Brain microvascular endothelial cell (primary cell): ENCODE results near the gene SBNO2.
"Not testable (repeated sequence)": the region's sequence is repeated elsewhere in the genome, so short reads cannot be mapped to it uniquely, and the experiment has no call there.

Experiments
- DNase-seq: peaks from one replicate; pipeline ENCODE4 v3.0.0-alpha.2; 2020
- H3K27ac ChIP-seq: fragments of 250-450 bp; sonication (Bioruptor Pico); 2 replicates; pipeline ENCODE4 v1.5.1; 2020; ENCODE audit warnings: mild to moderate bottlenecking, moderate library complexity
- H3K27me3 ChIP-seq: fragments of 250-450 bp; sonication (Bioruptor Pico); replicated peaks from 2 replicates; pipeline ENCODE4 v1.5.1; 2020; ENCODE audit warnings: mild to moderate bottlenecking
- H3K36me3 ChIP-seq: fragments of 250-450 bp; sonication (Bioruptor Pico); replicated peaks from 2 replicates; pipeline ENCODE4 v1.5.1; 2020; ENCODE audit warnings: mild to moderate bottlenecking
- H3K4me3 ChIP-seq: 2 replicates; pipeline ENCODE4 v1.5.1; 2011; ENCODE audit warnings: low read depth, mild to moderate bottlenecking, control low read depth, low read length, moderate library complexity
- in situ Hi-C: cut with HindIII; loops from 2 replicates; pipeline ENCODE4 v1.10.0; 2017; ENCODE audit warnings: low sequenced_read_pairs, low pct_ligation_motif_present
- TF ChIP-seq, protein P1 (sequence below): IDR thresholded peaks from 2 replicates; pipeline ENCODE4 v1.5.1; 2011; ENCODE audit warnings: low read depth, mild to moderate bottlenecking, moderate library complexity, low read length, control low read depth, inconsistent platforms; ENCODE audit errors: missing control alignments

The SBNO2 gene

GRCh38 chr19:1117654-1118053 lies 56.4 kb downstream of the SBNO2 start:
- in situ Hi-C loops = loop anchor here (25.0 kb wide), 1 partner anchor 120 kb away; the partner anchor contains the start of genes ATP5F1D, CBARP and MIDN
- H3K36me3 ChIP-seq = peaks cover 85% of the 10 kb centered on the region
- no peak overlapping the region for H3K27ac ChIP-seq
- H3K27me3 ChIP-seq = no peaks in the 10 kb centered on the region
- no peak for DNase-seq
- TF ChIP-seq, protein P1, sequence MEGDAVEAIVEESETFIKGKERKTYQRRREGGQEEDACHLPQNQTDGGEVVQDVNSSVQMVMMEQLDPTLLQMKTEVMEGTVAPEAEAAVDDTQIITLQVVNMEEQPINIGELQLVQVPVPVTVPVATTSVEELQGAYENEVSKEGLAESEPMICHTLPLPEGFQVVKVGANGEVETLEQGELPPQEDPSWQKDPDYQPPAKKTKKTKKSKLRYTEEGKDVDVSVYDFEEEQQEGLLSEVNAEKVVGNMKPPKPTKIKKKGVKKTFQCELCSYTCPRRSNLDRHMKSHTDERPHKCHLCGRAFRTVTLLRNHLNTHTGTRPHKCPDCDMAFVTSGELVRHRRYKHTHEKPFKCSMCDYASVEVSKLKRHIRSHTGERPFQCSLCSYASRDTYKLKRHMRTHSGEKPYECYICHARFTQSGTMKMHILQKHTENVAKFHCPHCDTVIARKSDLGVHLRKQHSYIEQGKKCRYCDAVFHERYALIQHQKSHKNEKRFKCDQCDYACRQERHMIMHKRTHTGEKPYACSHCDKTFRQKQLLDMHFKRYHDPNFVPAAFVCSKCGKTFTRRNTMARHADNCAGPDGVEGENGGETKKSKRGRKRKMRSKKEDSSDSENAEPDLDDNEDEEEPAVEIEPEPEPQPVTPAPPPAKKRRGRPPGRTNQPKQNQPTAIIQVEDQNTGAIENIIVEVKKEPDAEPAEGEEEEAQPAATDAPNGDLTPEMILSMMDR = no peak
- H3K4me3 ChIP-seq = no peak overlapping the region

DNA sequence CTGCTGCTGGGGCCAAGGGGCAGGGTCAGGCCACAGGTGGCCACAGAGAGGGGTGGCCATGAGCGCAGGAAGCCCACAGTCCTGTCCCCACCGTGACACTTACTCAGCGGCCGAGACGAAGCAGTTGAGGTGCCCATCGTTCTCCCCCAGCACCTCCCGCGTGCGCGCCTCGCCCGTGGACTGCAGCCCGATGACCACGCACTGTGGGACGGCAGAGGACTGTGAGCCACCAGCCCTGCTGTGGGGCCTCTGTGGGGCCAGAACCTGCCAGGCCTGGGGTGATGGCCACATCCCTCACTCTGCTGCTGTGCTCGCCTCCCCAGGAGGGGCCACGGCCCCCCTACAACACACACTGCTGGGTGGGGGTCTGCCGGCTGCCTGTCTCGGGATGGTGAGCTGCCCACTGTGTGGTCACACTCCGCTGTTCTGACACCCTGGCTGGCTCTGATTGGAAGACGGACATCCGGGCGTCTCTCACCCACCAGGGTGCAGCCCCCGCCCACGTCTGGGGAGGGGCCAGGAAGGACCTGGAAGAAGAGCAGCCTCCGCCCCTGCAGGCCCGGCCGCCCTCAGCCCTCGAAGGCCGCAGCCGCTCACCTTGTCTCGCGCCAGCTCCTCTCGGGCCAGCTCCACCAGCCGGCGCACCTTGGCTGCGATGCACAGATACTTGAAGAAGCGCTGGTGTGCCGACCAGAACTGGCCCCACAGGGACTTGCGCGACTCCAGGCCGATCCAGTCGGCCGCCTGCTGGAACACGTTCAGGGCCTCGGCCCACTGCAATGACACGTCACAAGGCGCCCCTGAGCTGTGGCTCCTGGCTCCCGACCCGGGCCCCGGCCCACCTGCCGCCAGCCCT lies 57.1 kb downstream of the SBNO2 start:
- H3K36me3 ChIP-seq = peaks cover 85% of the 10 kb centered on the region
- in situ Hi-C loops = loop anchor here (25.0 kb wide), 1 partner anchor 120 kb away; the partner anchor contains the start of genes ATP5F1D, CBARP and MIDN
- TF ChIP-seq, protein P1 = no peak
- DNase-seq = no peak
- H3K4me3 ChIP-seq = no peak overlapping the region
- H3K27me3 ChIP-seq = no peaks in the 10 kb centered on the region
- no peak overlapping the region for H3K27ac ChIP-seq

DNA sequence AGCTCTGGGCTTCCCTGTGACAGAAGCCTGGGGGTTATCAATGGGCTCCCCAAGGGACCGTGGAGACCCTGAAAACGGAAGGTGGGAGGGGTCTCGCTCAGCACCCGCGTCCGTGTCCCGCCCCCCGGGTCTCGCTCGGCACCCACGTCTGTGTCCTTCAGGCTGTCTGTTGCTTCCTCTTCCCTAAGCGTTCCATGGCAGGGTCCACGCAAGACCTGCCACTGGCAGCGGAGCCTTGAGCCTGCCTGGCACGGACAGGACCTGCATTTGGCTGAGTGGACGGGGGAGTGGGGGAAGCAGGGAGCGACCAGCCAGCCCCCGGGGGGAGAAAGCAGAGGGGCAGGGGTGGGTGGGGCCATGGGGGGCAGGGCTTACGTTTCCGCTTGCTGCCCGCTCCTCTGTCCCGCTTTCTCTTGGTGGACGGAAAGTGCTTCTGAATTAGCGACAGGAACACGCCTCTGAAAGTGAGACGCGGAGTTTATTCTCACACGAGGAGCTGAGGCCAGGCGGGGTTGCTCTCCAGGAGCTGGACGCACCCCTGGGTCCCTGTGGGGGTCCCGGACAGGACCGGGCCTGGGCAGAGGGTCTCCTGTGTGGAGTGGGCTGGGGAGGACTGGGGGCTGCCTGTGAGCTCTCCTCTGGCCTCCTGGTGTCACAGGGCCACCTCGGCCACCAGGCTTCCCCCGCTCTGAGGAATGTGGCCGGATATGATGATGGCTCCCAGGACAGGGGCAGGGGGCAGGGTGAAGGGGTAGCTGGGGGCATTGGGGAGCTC lies 58.2 kb downstream of the SBNO2 start:
- TF ChIP-seq, protein P1 = no peak
- no peak for DNase-seq
- in situ Hi-C loops = loop anchor here (25.0 kb wide), 1 partner anchor 121 kb away; the partner anchor contains the start of genes ATP5F1D, CBARP and MIDN
- no peak overlapping the region for H3K4me3 ChIP-seq
- no peak overlapping the region for H3K27ac ChIP-seq
- H3K36me3 ChIP-seq = peaks cover 81% of the 10 kb centered on the region
- no peaks in the 10 kb centered on the region for H3K27me3 ChIP-seq

DNA sequence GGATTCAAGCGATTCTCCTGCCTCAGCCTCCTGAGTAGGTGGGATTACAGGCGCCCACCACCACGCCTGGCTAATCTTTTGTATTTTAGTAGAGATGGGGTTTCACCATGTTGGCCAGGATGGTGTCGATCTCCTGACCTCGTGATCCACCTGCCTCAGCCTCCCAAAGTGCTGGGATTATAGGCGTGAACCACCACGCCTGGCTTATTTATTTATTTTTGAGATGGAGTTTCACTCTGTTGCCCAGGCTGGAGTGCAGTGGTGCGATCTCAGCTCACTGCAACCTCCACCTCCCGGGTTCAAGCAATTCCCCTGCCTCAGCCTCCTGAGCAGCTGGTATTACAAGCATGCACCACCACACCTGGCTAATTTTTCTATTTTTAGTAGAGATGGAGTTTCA lies 59.3 kb downstream of the SBNO2 start:
- in situ Hi-C loops = loop anchor here (25.0 kb wide), 1 partner anchor 123 kb away; the partner anchor contains the start of genes ATP5F1D, CBARP and MIDN
- H3K27me3 ChIP-seq, H3K4me3 ChIP-seq, DNase-seq, H3K27ac ChIP-seq: not testable (repeated sequence)
- peaks cover 76% of the 10 kb centered on the region for H3K36me3 ChIP-seq

- in situ Hi-C loops = loop anchor here (25.0 kb wide), 1 partner anchor 123 kb away; the partner anchor contains the start of genes ATP5F1D, CBARP and MIDN
- TF ChIP-seq, protein P1 = no peak
- no peak for DNase-seq
- Histone ChIP-seq H3K27me3 (no peaks in the 10 kb centered on the region), H3K36me3 (peaks cover 75% of the 10 kb centered on the region), H3K27ac (no peak overlapping the region), H3K4me3 (no peak overlapping the region)
Observed at GRCh38 chr19:1113986-1114483, 60.0 kb downstream of the SBNO2 start.
